HCT116 (cell line): ENCODE measurements around the gene DRAM1. TPM values are rescaled to one million over a fixed set of nuclear protein-coding genes. Genes with fewer than 3 reads are reported as not detected.

ENCODE experiments used
- ATAC-seq: fragments of 200-7000 bp; cut with Tn5 transposase; 2 replicates; pipeline ENCODE4 v1.9.1; 2020; ENCODE audit warnings: mild to moderate bottlenecking, moderate library complexity
- BruUV-seq: library from RNA; stranded (reverse); fragments of 400-500 nt; replicated peaks from 2 replicates; lab custom pipeline; 2021; lab: Mats Ljungman, UMichigan
- CTCF ChIA-PET: fragments of 300-600 bp; sonication (Branson Sonifier 250); formaldehyde crosslinking; loops from one replicate; lab custom pipeline; 2021; ENCODE audit warnings: antibody characterized with exemption; lab: Charles Lee
- POLR2A ChIA-PET: fragments of 300-600, 350-600 bp; sonication (Branson Sonifier 250); formaldehyde crosslinking; loops from one replicate; lab custom pipeline; 2021; ENCODE audit warnings: antibody characterized with exemption; lab: Charles Lee
- RAD21 ChIA-PET, 2 experiments: fragments of 300-600 bp; sonication (Branson Sonifier 250); formaldehyde crosslinking; loops; one replicate each; lab custom pipeline; 2023; ENCODE audit warnings: low total read pairs in 2 of 2; ENCODE audit not compliant: uncharacterized antibody in 2 of 2, unreplicated experiment in 2 of 2, low non-redundant PET in 1 of 2; lab: Charles Lee
- DNase-seq: peaks from one replicate; pipeline ENCODE4 v3.0.0-alpha.2; 2010; ENCODE audit warnings: low read depth, low spot score
- H2AFZ ChIP-seq: fragments of 200-600 bp; shearing (Covaris generic), sonication (generic); 2 replicates; pipeline ENCODE4 v1.6.1; 2017; ENCODE audit warnings: low read depth, mixed run types, mixed read lengths, antibody characterized with exemption, low read length; ENCODE audit not compliant: poor library complexity, severe bottlenecking
- H3K27ac ChIP-seq: 2 replicates; pipeline ENCODE4 v1.5.1; 2012; ENCODE audit warnings: low read depth, low read length
- H3K27me3 ChIP-seq: fragments of 200-600 bp; sonication (generic); 2 replicates; pipeline ENCODE4 v1.6.1; 2016; ENCODE audit warnings: mixed run types, low read length, mixed read lengths; ENCODE audit not compliant: insufficient read depth
- H3K36me3 ChIP-seq, 2 experiments: fragments of 200-500 bp in 1 of 2; fragments of 200-600 bp in 1 of 2; sonication (Bioruptor generic) in 1 of 2; sonication (generic) in 1 of 2; 2 replicates each; pipeline versions ENCODE4 v1.5.1 to v1.6.1; 2014 to 2016; ENCODE audit warnings: low read length in 2 of 2, inconsistent platforms in 1 of 2, mixed read lengths in 1 of 2, mixed run types in 1 of 2; ENCODE audit not compliant: insufficient read depth in 2 of 2, control insufficient read depth in 1 of 2
- H3K4me1 ChIP-seq, 2 experiments: fragments of 200-600 bp in 1 of 2; sonication (generic) in 1 of 2; 2 replicates each; pipeline versions ENCODE4 v1.5.1 to v1.6.1; 2012 to 2017; ENCODE audit warnings: low read length in 2 of 2, inconsistent platforms in 1 of 2, mild to moderate bottlenecking in 1 of 2, mixed read lengths in 1 of 2, mixed run types in 1 of 2, moderate library complexity in 1 of 2; ENCODE audit not compliant: insufficient read depth in 2 of 2, control insufficient read depth in 1 of 2
- H3K4me2 ChIP-seq: fragments of 200-600 bp; sonication (generic); 2 replicates; pipeline ENCODE4 v1.6.1; 2017; ENCODE audit warnings: mixed run types, low read length, mixed read lengths
- H3K4me3 ChIP-seq, 2 experiments: fragments of 200-600 bp in 1 of 2; sonication (generic) in 1 of 2; replicated peaks in 1 of 2; 2 replicates each; pipeline ENCODE4 v1.5.1; 2011 to 2016; ENCODE audit warnings: low read length in 2 of 2, control low read depth in 1 of 2, low read depth in 1 of 2, mild to moderate bottlenecking in 1 of 2, mixed read lengths in 1 of 2, mixed run types in 1 of 2
- H3K79me2 ChIP-seq: fragments of 200-600 bp; sonication (generic); 2 replicates; pipeline ENCODE4 v1.6.1; 2017; ENCODE audit warnings: mild to moderate bottlenecking, mixed run types, low read length, moderate library complexity, mixed read lengths; ENCODE audit not compliant: insufficient read depth
- H3K9ac ChIP-seq: fragments of 200-600 bp; sonication (generic); 2 replicates; pipeline ENCODE4 v1.6.1; 2016; ENCODE audit warnings: low read length, mixed read lengths
- H3K9me2 ChIP-seq: fragments of 200-600 bp; sonication (generic), shearing (Covaris generic); 2 replicates; pipeline ENCODE4 v1.6.1; 2017; ENCODE audit warnings: mixed run types, mild to moderate bottlenecking, moderate library complexity; ENCODE audit not compliant: insufficient read depth
- H3K9me3 ChIP-seq, 2 experiments: fragments of 200-500 bp in 1 of 2; fragments of 200-600 bp in 1 of 2; sonication (Bioruptor generic) in 1 of 2; sonication (generic) in 1 of 2; 2 replicates each; pipeline ENCODE4 v1.6.1; 2014 to 2017; ENCODE audit warnings: low read length in 2 of 2, mixed read lengths in 2 of 2, inconsistent platforms in 1 of 2, low read depth in 1 of 2, mild to moderate bottlenecking in 1 of 2, mixed run types in 1 of 2, moderate library complexity in 1 of 2; ENCODE audit not compliant: control insufficient read depth in 1 of 2, insufficient read depth in 1 of 2
- H4K20me1 ChIP-seq: fragments of 200-600 bp; sonication (generic), shearing (Covaris generic); 2 replicates; pipeline ENCODE4 v1.6.1; 2017; ENCODE audit warnings: mixed run types, mild to moderate bottlenecking, moderate library complexity; ENCODE audit not compliant: insufficient read depth
- CEBPB ChIP-seq: IDR thresholded peaks from 2 replicates; pipeline ENCODE4 v1.6.1; 2012; ENCODE audit warnings: low read depth
- CTCF ChIP-seq, 3 experiments: fragments of 200-600 bp in 1 of 3; sonication (generic) in 1 of 3; IDR thresholded peaks in 2 of 3; conservative IDR thresholded peaks in 1 of 3; 2 replicates each; pipeline ENCODE4 v1.5.1; 2012 to 2017; ENCODE audit warnings: low read depth in 2 of 3, low read length in 2 of 3, antibody characterized with exemption in 1 of 3, borderline replicate concordance in 1 of 3, control low read depth in 1 of 3, mild to moderate bottlenecking in 1 of 3, mixed read lengths in 1 of 3, mixed run types in 1 of 3, moderate library complexity in 1 of 3; ENCODE audit not compliant: insufficient read depth in 1 of 3
- EZH2 ChIP-seq: fragments of 200-600 bp; sonication (generic); IDR thresholded peaks from 2 replicates; pipeline ENCODE4 v1.6.1; 2017; ENCODE audit warnings: antibody characterized with exemption, mixed run types
- EZH2phosphoT487 ChIP-seq: fragments of 200-600 bp; IDR thresholded peaks from 2 replicates; pipeline ENCODE4 v1.6.1; 2018; ENCODE audit warnings: antibody characterized with exemption, borderline replicate concordance
- JUND ChIP-seq: IDR thresholded peaks from 2 replicates; pipeline ENCODE4 v1.6.1; 2012
- MAX ChIP-seq: IDR thresholded peaks from 2 replicates; pipeline ENCODE4 v1.6.1; 2012
- POLR2A ChIP-seq: IDR thresholded peaks from 2 replicates; pipeline ENCODE4 v1.7.0; 2011; ENCODE audit warnings: borderline replicate concordance; ENCODE audit not compliant: insufficient read depth, insufficient read length; ENCODE audit errors: extremely low read depth
- POLR2AphosphoS5 ChIP-seq: IDR thresholded peaks from 2 replicates; pipeline ENCODE4 v1.6.1; 2011; ENCODE audit warnings: mild to moderate bottlenecking, low read depth, low read length, moderate library complexity
- RAD21 ChIP-seq: IDR thresholded peaks from 2 replicates; pipeline ENCODE4 v1.6.1; 2012; ENCODE audit warnings: low read depth, mild to moderate bottlenecking
- SP1 ChIP-seq: IDR thresholded peaks from 2 replicates; pipeline ENCODE4 v1.6.1; 2012; ENCODE audit warnings: low read depth
- SRF ChIP-seq: IDR thresholded peaks from 2 replicates; pipeline ENCODE4 v1.6.1; 2012; ENCODE audit warnings: low read depth
- YY1 ChIP-seq: IDR thresholded peaks from 2 replicates; pipeline ENCODE4 v1.6.1; 2011; ENCODE audit warnings: low read length, low read depth, moderate library complexity, mild to moderate bottlenecking; ENCODE audit not compliant: insufficient replicate concordance; ENCODE audit errors: extremely low read depth
- ZFX ChIP-seq: fragments of 450-650 bp; IDR thresholded peaks from 2 replicates; pipeline ENCODE4 v1.6.1; 2017
- intact Hi-C: fragments of 100-400 bp; cut with micrococcal nuclease; formaldehyde crosslinking; loops from 2 replicates; pipeline ENCODE4 v1.10.0; 2022
- total RNA-seq: library from RNA; stranded (reverse); gene quantifications from one replicate; pipeline ENCODE4 v1.2.1, GENCODE V29; 2021; ENCODE audit not compliant: unreplicated experiment

Gene DRAM1
- total RNA-seq, 1 experiment from 2014 or later = 20.3 TPM

- DNase-seq (no peak), ATAC-seq (no peak)
- RAD21 ChIA-PET = interaction anchor here in 1 of 2 experiments (0.6 to 1.7 kb wide), 2 partner anchors 56 to 70 kb away, joined by 4 to 5 read pairs; no protein-coding TSS in a partner anchor
- Histone ChIP-seq H3K9me2 (no peaks in the 10 kb centered on the region), H3K4me3 (peak overlapping the region; percentile 73 to 84), H3K79me2 (peaks cover 32% of the 10 kb centered on the region), H3K27me3 (no peaks in the 10 kb centered on the region), H3K27ac (peak overlapping the region; percentile 74), H3K9me3 (no peaks in the 10 kb centered on the region), H3K36me3 (no peaks in the 10 kb centered on the region), H3K4me2 (peak overlapping the region; percentile 88), H4K20me1 (no peaks in the 10 kb centered on the region), H2AFZ (peak overlapping the region; percentile 49), H3K4me1 (peaks cover 5 to 9% of the 10 kb centered on the region in 2 experiments; a peak in 2 of 4 replicates), H3K9ac (peak overlapping the region; percentile 79)
- TF ChIP-seq POLR2AphosphoS5 (no peak), RAD21 (no peak), EZH2 (no peak), POLR2A (no peak)
- CTCF ChIA-PET = interaction anchor here (0.8 to 4.3 kb wide), 5 partner anchors 10 to 232 kb away, joined by 3 to 36 read pairs (median 7); no protein-coding TSS in a partner anchor
- intact Hi-C loops = loop anchor here (2.0 kb wide), 2 partner anchors 57 to 415 kb away; no protein-coding TSS in a partner anchor
- POLR2A ChIA-PET = interaction anchor here (0.9 kb wide), 1 partner anchor 26 kb away, joined by 3 read pairs; no protein-coding TSS in a partner anchor
- TSS peak; percentile 51 for BruUV-seq
Measured at GRCh38 chr12:101829639-101830366, 47.6 kb upstream of the DRAM1 start.

GRCh38 chr12:101830367-101831325 lies 46.7 kb upstream of the DRAM1 start, which contains the start of gene GNPTAB:
GNPTAB (minus strand) TSS chr12:101830959; CDS start chr12:101830675, 284 bp downstream.
- Histone ChIP-seq H3K36me3 (no peaks in the 10 kb centered on the region), H3K4me1 (peaks cover 5 to 9% of the 10 kb centered on the region in 2 experiments; a peak in 2 of 4 replicates), H3K9ac (peak within 1 kb of the TSS; percentile 79), H3K4me2 (peak within 1 kb of the TSS; percentile 88), H3K27ac (peak within 1 kb of the TSS; percentile 74), H3K79me2 (peaks cover 27% of the 10 kb centered on the region), H2AFZ (peak within 1 kb of the TSS; percentile 100), H3K9me3 (no peaks in the 10 kb centered on the region), H4K20me1 (no peaks in the 10 kb centered on the region), H3K27me3 (no peaks in the 10 kb centered on the region), H3K9me2 (no peaks in the 10 kb centered on the region), H3K4me3 (peak within 1 kb of the TSS; percentile 73 to 84)
- no TSS peak for BruUV-seq
- ATAC-seq = peak; percentile 95
- ChIA-PET CTCF (interaction anchor here (0.6 to 4.3 kb wide), 10 partner anchors 9 to 340 kb away, joined by 3 to 36 read pairs (median 4); no protein-coding TSS in a partner anchor), RAD21 (interaction anchor here (0.6 to 1.7 kb wide), 3 partner anchors 57 to 269 kb away, joined by 3 to 5 read pairs (median 4); no protein-coding TSS in a partner anchor), POLR2A (interaction anchor here (0.6 to 1.1 kb wide), 3 partner anchors 9 to 1723 kb away, joined by 3 to 5 read pairs (median 4); no protein-coding TSS in a partner anchor)
- intact Hi-C loops = loop anchor here (2.0 kb wide), 2 partner anchors 58 to 416 kb away; no protein-coding TSS in a partner anchor
- peak; percentile 82 for DNase-seq
- TF ChIP-seq CEBPB = no peak
- no peak for TF ChIP-seq EZH2phosphoT487
- TF ChIP-seq JUND = no peak
- peak; percentile 51 for TF ChIP-seq POLR2A
- peak; percentile 71; the same call in 1 of the 2 replicates for TF ChIP-seq MAX
- TF ChIP-seq YY1 = no peak
- peak; percentile 57 to 64 (median 60); a peak in 5 of 6 replicates for TF ChIP-seq CTCF (IDR thresholded peaks at IDR 0.05 in 2 of 3, conservative IDR thresholded peaks at IDR 0.05 in 1 of 3; ENCODE audit: borderline replicate concordance in 1 of 3, insufficient read depth in 1 of 3, low read depth in 2 of 3, low read length in 2 of 3)
- TF ChIP-seq SRF = no peak
- no peak for TF ChIP-seq SP1
- TF ChIP-seq ZFX = peak; percentile 36; the same call in 1 of the 2 replicates
